ENCODE measurements around the gene MTM1. TPM values are rescaled to one million over a fixed set of nuclear protein-coding genes. Genes with fewer than 3 reads are reported as not detected.

Gene MTM1
- total and polyA plus RNA-seq, 9 of the 15 experiments (the other 6 are each of a cell fraction or from before 2014, with no cell fraction given): 5.6 to 13.3 (median 9.5) TPM

DNA sequence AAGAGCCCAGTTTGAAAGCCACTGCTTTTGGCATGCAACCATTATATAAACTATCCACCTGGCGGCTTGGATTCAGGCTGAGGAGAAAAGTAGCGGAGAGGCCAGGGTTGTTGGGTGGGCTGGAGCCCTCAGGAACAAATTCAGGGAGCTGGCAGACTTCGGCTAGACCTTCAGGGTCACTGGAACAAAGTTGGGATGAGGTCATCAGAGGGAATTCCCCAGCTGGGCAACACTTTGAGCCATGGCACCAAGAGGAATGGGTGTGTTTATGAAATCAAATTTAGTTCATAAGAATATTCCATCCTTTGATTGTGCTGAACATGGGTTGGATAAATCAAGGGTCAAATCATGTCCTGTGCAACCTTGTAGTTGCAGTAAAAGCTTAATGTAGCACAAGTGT is 146.8 kb downstream of the MTM1 start (continued):
- TF ChIP-seq, protein P1, sequence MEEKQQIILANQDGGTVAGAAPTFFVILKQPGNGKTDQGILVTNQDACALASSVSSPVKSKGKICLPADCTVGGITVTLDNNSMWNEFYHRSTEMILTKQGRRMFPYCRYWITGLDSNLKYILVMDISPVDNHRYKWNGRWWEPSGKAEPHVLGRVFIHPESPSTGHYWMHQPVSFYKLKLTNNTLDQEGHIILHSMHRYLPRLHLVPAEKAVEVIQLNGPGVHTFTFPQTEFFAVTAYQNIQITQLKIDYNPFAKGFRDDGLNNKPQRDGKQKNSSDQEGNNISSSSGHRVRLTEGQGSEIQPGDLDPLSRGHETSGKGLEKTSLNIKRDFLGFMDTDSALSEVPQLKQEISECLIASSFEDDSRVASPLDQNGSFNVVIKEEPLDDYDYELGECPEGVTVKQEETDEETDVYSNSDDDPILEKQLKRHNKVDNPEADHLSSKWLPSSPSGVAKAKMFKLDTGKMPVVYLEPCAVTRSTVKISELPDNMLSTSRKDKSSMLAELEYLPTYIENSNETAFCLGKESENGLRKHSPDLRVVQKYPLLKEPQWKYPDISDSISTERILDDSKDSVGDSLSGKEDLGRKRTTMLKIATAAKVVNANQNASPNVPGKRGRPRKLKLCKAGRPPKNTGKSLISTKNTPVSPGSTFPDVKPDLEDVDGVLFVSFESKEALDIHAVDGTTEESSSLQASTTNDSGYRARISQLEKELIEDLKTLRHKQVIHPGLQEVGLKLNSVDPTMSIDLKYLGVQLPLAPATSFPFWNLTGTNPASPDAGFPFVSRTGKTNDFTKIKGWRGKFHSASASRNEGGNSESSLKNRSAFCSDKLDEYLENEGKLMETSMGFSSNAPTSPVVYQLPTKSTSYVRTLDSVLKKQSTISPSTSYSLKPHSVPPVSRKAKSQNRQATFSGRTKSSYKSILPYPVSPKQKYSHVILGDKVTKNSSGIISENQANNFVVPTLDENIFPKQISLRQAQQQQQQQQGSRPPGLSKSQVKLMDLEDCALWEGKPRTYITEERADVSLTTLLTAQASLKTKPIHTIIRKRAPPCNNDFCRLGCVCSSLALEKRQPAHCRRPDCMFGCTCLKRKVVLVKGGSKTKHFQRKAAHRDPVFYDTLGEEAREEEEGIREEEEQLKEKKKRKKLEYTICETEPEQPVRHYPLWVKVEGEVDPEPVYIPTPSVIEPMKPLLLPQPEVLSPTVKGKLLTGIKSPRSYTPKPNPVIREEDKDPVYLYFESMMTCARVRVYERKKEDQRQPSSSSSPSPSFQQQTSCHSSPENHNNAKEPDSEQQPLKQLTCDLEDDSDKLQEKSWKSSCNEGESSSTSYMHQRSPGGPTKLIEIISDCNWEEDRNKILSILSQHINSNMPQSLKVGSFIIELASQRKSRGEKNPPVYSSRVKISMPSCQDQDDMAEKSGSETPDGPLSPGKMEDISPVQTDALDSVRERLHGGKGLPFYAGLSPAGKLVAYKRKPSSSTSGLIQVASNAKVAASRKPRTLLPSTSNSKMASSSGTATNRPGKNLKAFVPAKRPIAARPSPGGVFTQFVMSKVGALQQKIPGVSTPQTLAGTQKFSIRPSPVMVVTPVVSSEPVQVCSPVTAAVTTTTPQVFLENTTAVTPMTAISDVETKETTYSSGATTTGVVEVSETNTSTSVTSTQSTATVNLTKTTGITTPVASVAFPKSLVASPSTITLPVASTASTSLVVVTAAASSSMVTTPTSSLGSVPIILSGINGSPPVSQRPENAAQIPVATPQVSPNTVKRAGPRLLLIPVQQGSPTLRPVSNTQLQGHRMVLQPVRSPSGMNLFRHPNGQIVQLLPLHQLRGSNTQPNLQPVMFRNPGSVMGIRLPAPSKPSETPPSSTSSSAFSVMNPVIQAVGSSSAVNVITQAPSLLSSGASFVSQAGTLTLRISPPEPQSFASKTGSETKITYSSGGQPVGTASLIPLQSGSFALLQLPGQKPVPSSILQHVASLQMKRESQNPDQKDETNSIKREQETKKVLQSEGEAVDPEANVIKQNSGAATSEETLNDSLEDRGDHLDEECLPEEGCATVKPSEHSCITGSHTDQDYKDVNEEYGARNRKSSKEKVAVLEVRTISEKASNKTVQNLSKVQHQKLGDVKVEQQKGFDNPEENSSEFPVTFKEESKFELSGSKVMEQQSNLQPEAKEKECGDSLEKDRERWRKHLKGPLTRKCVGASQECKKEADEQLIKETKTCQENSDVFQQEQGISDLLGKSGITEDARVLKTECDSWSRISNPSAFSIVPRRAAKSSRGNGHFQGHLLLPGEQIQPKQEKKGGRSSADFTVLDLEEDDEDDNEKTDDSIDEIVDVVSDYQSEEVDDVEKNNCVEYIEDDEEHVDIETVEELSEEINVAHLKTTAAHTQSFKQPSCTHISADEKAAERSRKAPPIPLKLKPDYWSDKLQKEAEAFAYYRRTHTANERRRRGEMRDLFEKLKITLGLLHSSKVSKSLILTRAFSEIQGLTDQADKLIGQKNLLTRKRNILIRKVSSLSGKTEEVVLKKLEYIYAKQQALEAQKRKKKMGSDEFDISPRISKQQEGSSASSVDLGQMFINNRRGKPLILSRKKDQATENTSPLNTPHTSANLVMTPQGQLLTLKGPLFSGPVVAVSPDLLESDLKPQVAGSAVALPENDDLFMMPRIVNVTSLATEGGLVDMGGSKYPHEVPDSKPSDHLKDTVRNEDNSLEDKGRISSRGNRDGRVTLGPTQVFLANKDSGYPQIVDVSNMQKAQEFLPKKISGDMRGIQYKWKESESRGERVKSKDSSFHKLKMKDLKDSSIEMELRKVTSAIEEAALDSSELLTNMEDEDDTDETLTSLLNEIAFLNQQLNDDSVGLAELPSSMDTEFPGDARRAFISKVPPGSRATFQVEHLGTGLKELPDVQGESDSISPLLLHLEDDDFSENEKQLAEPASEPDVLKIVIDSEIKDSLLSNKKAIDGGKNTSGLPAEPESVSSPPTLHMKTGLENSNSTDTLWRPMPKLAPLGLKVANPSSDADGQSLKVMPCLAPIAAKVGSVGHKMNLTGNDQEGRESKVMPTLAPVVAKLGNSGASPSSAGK (IDR thresholded peaks at IDR 0.05): no peak
- TF ChIP-seq ASH1L (IDR thresholded peaks at IDR 0.05; ENCODE audit: borderline replicate concordance, low read depth, partially characterized antibody) (no peak), TCFL5 (CRISPR knock-in tag; conservative IDR thresholded peaks at IDR 0.05) (no peak), MBD2 (IDR thresholded peaks at IDR 0.05; ENCODE audit: borderline replicate concordance, low read depth) (no peak), ZBTB17 (CRISPR knock-in tag; IDR thresholded peaks at IDR 0.05) (no peak)
- TF ChIP-seq, protein P2, sequence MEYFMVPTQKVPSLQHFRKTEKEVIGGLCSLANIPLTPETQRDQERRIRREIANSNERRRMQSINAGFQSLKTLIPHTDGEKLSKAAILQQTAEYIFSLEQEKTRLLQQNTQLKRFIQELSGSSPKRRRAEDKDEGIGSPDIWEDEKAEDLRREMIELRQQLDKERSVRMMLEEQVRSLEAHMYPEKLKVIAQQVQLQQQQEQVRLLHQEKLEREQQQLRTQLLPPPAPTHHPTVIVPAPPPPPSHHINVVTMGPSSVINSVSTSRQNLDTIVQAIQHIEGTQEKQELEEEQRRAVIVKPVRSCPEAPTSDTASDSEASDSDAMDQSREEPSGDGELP (CRISPR knock-in tag; IDR thresholded peaks at IDR 0.05; ENCODE audit: borderline replicate concordance): no peak
